Measurements from ENCODE around the gene CDK14.
"Not testable (repeated sequence)": the region's sequence is repeated elsewhere in the genome, so short reads cannot be mapped to it uniquely, and the experiment has no call there.

The CDK14 gene

GRCh38 chr7:91168871-91169829 is 573.0 kb downstream of the CDK14 start:
- Histone ChIP-seq H3K4me3 (ENCODE audit: low read length, poor library complexity, severe bottlenecking) (no peak overlapping the region), H3K9ac (ENCODE audit: low read depth, low read length, poor library complexity, severe bottlenecking) (no peak overlapping the region), H3K9me2 (replicated peaks; ENCODE audit: low read depth, low read length) (no peaks in the 10 kb centered on the region), H3K36me3 (ENCODE audit: insufficient read depth, low read length) (no peaks in the 10 kb centered on the region), H3F3A (ENCODE audit: low read depth) (no peaks in the 10 kb centered on the region), H3K4me1 (ENCODE audit: insufficient read depth, low read length, poor library complexity, severe bottlenecking) (no peaks in the 10 kb centered on the region), H2AFZ (ENCODE audit: low read length) (no peak overlapping the region), H3K79me2 (ENCODE audit: insufficient read depth, low read length) (no peaks in the 10 kb centered on the region), H3K4me2 (ENCODE audit: low read depth, low read length, poor library complexity, severe bottlenecking) (no peak overlapping the region), H3K9me3 (ENCODE audit: insufficient read depth, low read depth, low read length) (no peaks in the 10 kb centered on the region), H3K27me3 (ENCODE audit: insufficient read depth, low read length, poor library complexity, severe bottlenecking) (no peaks in the 10 kb centered on the region), H4K20me1 (ENCODE audit: insufficient read depth, low read length, poor library complexity, severe bottlenecking) (no peaks in the 10 kb centered on the region)
- TF ChIP-seq EZH2phosphoT487 (IDR thresholded peaks at IDR 0.05; ENCODE audit: borderline replicate concordance), result no peak
- TF ChIP-seq, protein P1, sequence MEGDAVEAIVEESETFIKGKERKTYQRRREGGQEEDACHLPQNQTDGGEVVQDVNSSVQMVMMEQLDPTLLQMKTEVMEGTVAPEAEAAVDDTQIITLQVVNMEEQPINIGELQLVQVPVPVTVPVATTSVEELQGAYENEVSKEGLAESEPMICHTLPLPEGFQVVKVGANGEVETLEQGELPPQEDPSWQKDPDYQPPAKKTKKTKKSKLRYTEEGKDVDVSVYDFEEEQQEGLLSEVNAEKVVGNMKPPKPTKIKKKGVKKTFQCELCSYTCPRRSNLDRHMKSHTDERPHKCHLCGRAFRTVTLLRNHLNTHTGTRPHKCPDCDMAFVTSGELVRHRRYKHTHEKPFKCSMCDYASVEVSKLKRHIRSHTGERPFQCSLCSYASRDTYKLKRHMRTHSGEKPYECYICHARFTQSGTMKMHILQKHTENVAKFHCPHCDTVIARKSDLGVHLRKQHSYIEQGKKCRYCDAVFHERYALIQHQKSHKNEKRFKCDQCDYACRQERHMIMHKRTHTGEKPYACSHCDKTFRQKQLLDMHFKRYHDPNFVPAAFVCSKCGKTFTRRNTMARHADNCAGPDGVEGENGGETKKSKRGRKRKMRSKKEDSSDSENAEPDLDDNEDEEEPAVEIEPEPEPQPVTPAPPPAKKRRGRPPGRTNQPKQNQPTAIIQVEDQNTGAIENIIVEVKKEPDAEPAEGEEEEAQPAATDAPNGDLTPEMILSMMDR (conservative IDR thresholded peaks at IDR 0.05; ENCODE audit: low read length), result no peak

DNA sequence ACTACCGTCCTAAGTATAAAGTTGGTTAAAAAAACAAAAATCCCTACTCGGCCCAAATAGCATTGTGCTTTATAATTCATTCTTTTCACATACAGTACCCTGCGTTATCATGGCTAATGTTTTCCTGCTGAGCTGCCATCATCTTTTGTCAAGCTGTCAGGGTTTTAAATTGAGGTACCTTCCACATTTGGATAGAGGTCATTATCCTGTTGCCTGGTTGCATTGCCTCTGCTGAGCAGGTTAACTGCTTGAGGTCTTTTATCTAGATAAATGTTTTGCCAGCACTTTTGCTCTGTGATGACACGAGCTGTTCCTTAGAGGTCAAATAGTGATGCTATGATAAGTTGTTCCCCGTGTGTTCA is 573.7 kb downstream of the CDK14 start:
- Histone ChIP-seq H3K79me2 (ENCODE audit: insufficient read depth, low read length) (no peaks in the 10 kb centered on the region), H3F3A (ENCODE audit: low read depth) (no peaks in the 10 kb centered on the region), H3K36me3 (ENCODE audit: insufficient read depth, low read length) (no peaks in the 10 kb centered on the region), H3K4me3 (ENCODE audit: low read length, poor library complexity, severe bottlenecking) (no peak overlapping the region), H4K20me1 (ENCODE audit: insufficient read depth, low read length, poor library complexity, severe bottlenecking) (no peaks in the 10 kb centered on the region), H3K9me3 (ENCODE audit: insufficient read depth, low read depth, low read length) (no peaks in the 10 kb centered on the region), H3K4me2 (ENCODE audit: low read depth, low read length, poor library complexity, severe bottlenecking) (no peak overlapping the region), H3K4me1 (ENCODE audit: insufficient read depth, low read length, poor library complexity, severe bottlenecking) (no peaks in the 10 kb centered on the region), H3K27me3 (ENCODE audit: insufficient read depth, low read length, poor library complexity, severe bottlenecking) (no peaks in the 10 kb centered on the region), H2AFZ (ENCODE audit: low read length) (no peak overlapping the region), H3K9ac (ENCODE audit: low read depth, low read length, poor library complexity, severe bottlenecking) (no peak overlapping the region), H3K9me2 (replicated peaks; ENCODE audit: low read depth, low read length) (no peaks in the 10 kb centered on the region)
- no peak for TF ChIP-seq EZH2phosphoT487 (IDR thresholded peaks at IDR 0.05; ENCODE audit: borderline replicate concordance)
- TF ChIP-seq, protein P1 (conservative IDR thresholded peaks at IDR 0.05; ENCODE audit: low read length), result no peak

DNA sequence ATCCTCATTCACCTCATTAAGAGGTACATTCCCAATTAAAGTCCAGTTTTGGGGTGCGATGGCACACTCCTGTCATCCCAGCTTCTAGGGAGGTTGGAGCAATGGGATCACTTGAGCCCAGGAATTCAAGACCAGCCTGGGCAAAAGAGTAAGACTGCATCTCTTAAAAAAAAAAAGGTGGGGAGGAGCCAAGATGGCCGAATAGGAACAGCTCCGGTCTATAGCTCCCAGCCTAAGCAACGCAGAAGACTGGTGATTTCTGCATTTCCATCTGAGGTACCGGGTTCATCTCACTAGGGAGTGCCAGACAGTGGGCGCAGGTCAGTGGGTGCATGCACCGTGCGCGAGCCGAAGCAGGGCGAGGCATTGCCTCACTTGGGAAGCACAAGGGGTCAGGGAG is 577.1 kb downstream of the CDK14 start:
- not testable (repeated sequence) for H3K4me2 ChIP-seq (ENCODE audit: low read depth, low read length, poor library complexity, severe bottlenecking); H3K79me2 ChIP-seq (ENCODE audit: insufficient read depth, low read length); H4K20me1 ChIP-seq (ENCODE audit: insufficient read depth, low read length, poor library complexity, severe bottlenecking); H3K9me3 ChIP-seq (ENCODE audit: insufficient read depth, low read depth, low read length); H3K4me1 ChIP-seq (ENCODE audit: insufficient read depth, low read length, poor library complexity, severe bottlenecking); H3K36me3 ChIP-seq (ENCODE audit: insufficient read depth, low read length); H3K9me2 ChIP-seq (replicated peaks; ENCODE audit: low read depth, low read length); H3K9ac ChIP-seq (ENCODE audit: low read depth, low read length, poor library complexity, severe bottlenecking); H3K27me3 ChIP-seq (ENCODE audit: insufficient read depth, low read length, poor library complexity, severe bottlenecking); H2AFZ ChIP-seq (ENCODE audit: low read length); H3F3A ChIP-seq (ENCODE audit: low read depth); H3K4me3 ChIP-seq (ENCODE audit: low read length, poor library complexity, severe bottlenecking)

- Histone ChIP-seq H3F3A (ENCODE audit: low read depth) (no peaks in the 10 kb centered on the region), H2AFZ (ENCODE audit: low read length) (no peak overlapping the region), H3K9ac (ENCODE audit: low read depth, low read length, poor library complexity, severe bottlenecking) (no peak overlapping the region), H3K36me3 (ENCODE audit: insufficient read depth, low read length) (no peaks in the 10 kb centered on the region), H3K4me1 (ENCODE audit: insufficient read depth, low read length, poor library complexity, severe bottlenecking) (no peaks in the 10 kb centered on the region), H3K9me3 (ENCODE audit: insufficient read depth, low read depth, low read length) (no peaks in the 10 kb centered on the region), H3K27me3 (ENCODE audit: insufficient read depth, low read length, poor library complexity, severe bottlenecking) (no peaks in the 10 kb centered on the region), H4K20me1 (ENCODE audit: insufficient read depth, low read length, poor library complexity, severe bottlenecking) (no peaks in the 10 kb centered on the region), H3K9me2 (replicated peaks; ENCODE audit: low read depth, low read length) (no peaks in the 10 kb centered on the region), H3K4me2 (ENCODE audit: low read depth, low read length, poor library complexity, severe bottlenecking) (no peak overlapping the region), H3K79me2 (ENCODE audit: insufficient read depth, low read length) (no peaks in the 10 kb centered on the region), H3K4me3 (ENCODE audit: low read length, poor library complexity, severe bottlenecking) (no peak overlapping the region)
- no peak for TF ChIP-seq EZH2phosphoT487 (IDR thresholded peaks at IDR 0.05; ENCODE audit: borderline replicate concordance)
- TF ChIP-seq, protein P1 (conservative IDR thresholded peaks at IDR 0.05; ENCODE audit: low read length), result no peak
These were observed 584.6 kb downstream of the CDK14 start for GRCh38 chr7:91180746-91181145.

Data from Loucy (cell line).